Esophagus muscularis mucosa (tissue), 4 donors: ENCODE measurements around the gene RAPGEF2.

Experiments used
- EP300 ChIP-seq: sonication (generic); formaldehyde crosslinking; IDR thresholded peaks from one replicate; pipeline ENCODE4 v1.6.1; 2017; ENCODE audit warnings: antibody characterized with exemption
- POLR2A ChIP-seq: fragments of 450-650 bp; IDR thresholded peaks from one replicate; pipeline ENCODE4 v1.6.1; 2017; ENCODE audit warnings: antibody characterized with exemption, moderate library complexity, mild to moderate bottlenecking, low read depth
- POLR2AphosphoS5 ChIP-seq, 2 donors: sonication (generic); formaldehyde crosslinking; IDR thresholded peaks; one replicate each; pipeline ENCODE4 v1.6.1; 2017; ENCODE audit warnings: antibody characterized with exemption in 2 of 2
- TF ChIP-seq, protein P1 (sequence below), 3 experiments: fragments of 200-600 bp in 2 of 3; fragments of 450-650 bp in 1 of 3; sonication (generic) in 2 of 3; IDR thresholded peaks; one replicate each; pipeline ENCODE4 v1.5.1; 2017 to 2019; ENCODE audit warnings: antibody characterized with exemption in 3 of 3, mild to moderate bottlenecking in 2 of 3, moderate library complexity in 1 of 3

DNA sequence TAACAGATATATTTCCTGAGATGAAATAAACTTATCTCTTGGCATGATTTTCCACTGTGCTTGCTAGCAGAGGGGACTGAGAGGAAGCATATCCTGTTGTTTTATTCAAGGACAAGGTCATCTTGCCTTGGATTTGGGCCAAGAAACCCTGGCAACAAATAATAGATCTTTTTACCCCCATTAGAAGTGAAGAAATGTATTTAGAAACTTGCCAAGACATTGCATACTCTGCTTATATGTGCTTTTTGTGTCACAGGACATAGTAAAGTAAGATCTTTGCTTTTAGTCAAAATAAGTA, 170.2 kb downstream of the RAPGEF2 start:
- TF ChIP-seq, protein P1, sequence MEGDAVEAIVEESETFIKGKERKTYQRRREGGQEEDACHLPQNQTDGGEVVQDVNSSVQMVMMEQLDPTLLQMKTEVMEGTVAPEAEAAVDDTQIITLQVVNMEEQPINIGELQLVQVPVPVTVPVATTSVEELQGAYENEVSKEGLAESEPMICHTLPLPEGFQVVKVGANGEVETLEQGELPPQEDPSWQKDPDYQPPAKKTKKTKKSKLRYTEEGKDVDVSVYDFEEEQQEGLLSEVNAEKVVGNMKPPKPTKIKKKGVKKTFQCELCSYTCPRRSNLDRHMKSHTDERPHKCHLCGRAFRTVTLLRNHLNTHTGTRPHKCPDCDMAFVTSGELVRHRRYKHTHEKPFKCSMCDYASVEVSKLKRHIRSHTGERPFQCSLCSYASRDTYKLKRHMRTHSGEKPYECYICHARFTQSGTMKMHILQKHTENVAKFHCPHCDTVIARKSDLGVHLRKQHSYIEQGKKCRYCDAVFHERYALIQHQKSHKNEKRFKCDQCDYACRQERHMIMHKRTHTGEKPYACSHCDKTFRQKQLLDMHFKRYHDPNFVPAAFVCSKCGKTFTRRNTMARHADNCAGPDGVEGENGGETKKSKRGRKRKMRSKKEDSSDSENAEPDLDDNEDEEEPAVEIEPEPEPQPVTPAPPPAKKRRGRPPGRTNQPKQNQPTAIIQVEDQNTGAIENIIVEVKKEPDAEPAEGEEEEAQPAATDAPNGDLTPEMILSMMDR (IDR thresholded peaks at IDR 0.05) = no peak
- TF ChIP-seq POLR2A (no peak), EP300 (no peak), POLR2AphosphoS5 (IDR thresholded peaks at IDR 0.05) (no peak)
